NT2/D1 (cell line): ENCODE results near the gene WDR1.

Experiments used
- DNase-seq: peaks from one replicate; pipeline ENCODE4 v3.0.0-alpha.2; 2011; ENCODE audit warnings: low read depth, low spot score
- H3K27me3 ChIP-seq: 2 replicates; pipeline ENCODE4 v1.6.0; 2011; ENCODE audit warnings: mild to moderate bottlenecking; ENCODE audit not compliant: insufficient read length, insufficient read depth
- H3K36me3 ChIP-seq: 2 replicates; pipeline ENCODE4 v1.6.1; 2011; ENCODE audit warnings: mild to moderate bottlenecking, low read length, mixed read lengths; ENCODE audit not compliant: insufficient read depth, insufficient read length
- H3K4me1 ChIP-seq: 2 replicates; pipeline ENCODE4 v1.5.1; 2011; ENCODE audit not compliant: insufficient read depth, insufficient read length
- H3K4me3 ChIP-seq: 2 replicates; pipeline ENCODE4 v1.5.1; 2011; ENCODE audit warnings: low read depth; ENCODE audit not compliant: insufficient read length
- H3K9ac ChIP-seq: 2 replicates; pipeline ENCODE4 v1.6.0; 2011; ENCODE audit warnings: low read depth; ENCODE audit not compliant: insufficient read length
- H3K9me3 ChIP-seq: 2 replicates; pipeline ENCODE4 v1.5.1; 2011; ENCODE audit warnings: mild to moderate bottlenecking, low read length; ENCODE audit not compliant: insufficient read depth
- SUZ12 ChIP-seq: IDR thresholded peaks from 2 replicates; pipeline ENCODE4 v1.6.1; 2011; ENCODE audit not compliant: insufficient read length, insufficient read depth; ENCODE audit errors: extremely low read depth
- YY1 ChIP-seq: IDR thresholded peaks from 2 replicates; pipeline ENCODE4 v1.6.1; 2011; ENCODE audit not compliant: insufficient read length, insufficient read depth
- ZNF274 ChIP-seq: IDR thresholded peaks from 2 replicates; pipeline ENCODE4 v1.6.1; 2011; ENCODE audit warnings: mild to moderate bottlenecking, low read depth, low read length

Gene WDR1

GRCh38 chr4:10048941-10049697, 67.5 kb downstream of the WDR1 start:
- no peak for TF ChIP-seq SUZ12
- TF ChIP-seq YY1: no peak
- TF ChIP-seq ZNF274: no peak
- Histone ChIP-seq H3K9me3 (no peaks in the 10 kb centered on the region), H3K9ac (no peak overlapping the region), H3K27me3 (no peaks in the 10 kb centered on the region), H3K4me1 (peaks cover 3% of the 10 kb centered on the region), H3K4me3 (no peak overlapping the region), H3K36me3 (no peaks in the 10 kb centered on the region)
- DNase-seq: no peak

GRCh38 chr4:10047967-10048366, 68.6 kb downstream of the WDR1 start:
- H3K4me3 ChIP-seq: no peak overlapping the region
- no peak overlapping the region for H3K9ac ChIP-seq

GRCh38 chr4:10046471-10046870, 70.1 kb downstream of the WDR1 start:
- H3K4me3 ChIP-seq: no peak overlapping the region
- no peak for TF ChIP-seq YY1
- TF ChIP-seq ZNF274: no peak
- no peak for TF ChIP-seq SUZ12
- H3K9me3 ChIP-seq: peaks cover 16% of the 10 kb centered on the region
- H3K4me1 ChIP-seq: peaks cover 3% of the 10 kb centered on the region
- DNase-seq: no peak
- H3K36me3 ChIP-seq: no peaks in the 10 kb centered on the region
- H3K27me3 ChIP-seq: no peaks in the 10 kb centered on the region
- H3K9ac ChIP-seq: no peak overlapping the region

More at GRCh38 chr4:10047967-10048366, 68.6 kb downstream of the WDR1 start:
- Histone ChIP-seq H3K36me3 (no peaks in the 10 kb centered on the region), H3K27me3 (no peaks in the 10 kb centered on the region), H3K4me1 (peaks cover 3% of the 10 kb centered on the region), H3K9me3 (peaks cover 1% of the 10 kb centered on the region; the same call in 1 of the 2 replicates)
- no peak for TF ChIP-seq SUZ12
- TF ChIP-seq ZNF274: no peak
- no peak for TF ChIP-seq YY1
- DNase-seq: no peak

GRCh38 chr4:10045481-10045880, 71.1 kb downstream of the WDR1 start:
- H3K27me3 ChIP-seq: no peaks in the 10 kb centered on the region
- DNase-seq: no peak
- TF ChIP-seq SUZ12 (no peak), YY1 (no peak), ZNF274 (no peak)
- peaks cover 16% of the 10 kb centered on the region for H3K9me3 ChIP-seq
- H3K9ac ChIP-seq: no peak overlapping the region
- no peaks in the 10 kb centered on the region for H3K36me3 ChIP-seq
- H3K4me3 ChIP-seq: no peak overlapping the region
- peaks cover 3% of the 10 kb centered on the region for H3K4me1 ChIP-seq

GRCh38 chr4:10041036-10041435, 75.6 kb downstream of the WDR1 start:
- no peak for DNase-seq
- peaks cover 16% of the 10 kb centered on the region for H3K9me3 ChIP-seq
- peaks cover 4% of the 10 kb centered on the region for H3K27me3 ChIP-seq
- no peak overlapping the region for H3K9ac ChIP-seq
- H3K36me3 ChIP-seq: no peaks in the 10 kb centered on the region
- TF ChIP-seq ZNF274 (no peak), YY1 (no peak), SUZ12 (no peak)
- no peak overlapping the region for H3K4me3 ChIP-seq
- H3K4me1 ChIP-seq: no peaks in the 10 kb centered on the region

- Histone ChIP-seq H3K9ac (no peak overlapping the region), H3K4me3 (no peak overlapping the region), H3K27me3 (peaks cover 4% of the 10 kb centered on the region), H3K9me3 (peaks cover 16% of the 10 kb centered on the region), H3K4me1 (no peaks in the 10 kb centered on the region), H3K36me3 (no peaks in the 10 kb centered on the region)
- no peak for DNase-seq
- no peak for TF ChIP-seq YY1
- no peak for TF ChIP-seq SUZ12
- no peak for TF ChIP-seq ZNF274
Observed at GRCh38 chr4:10040049-10040892, 76.3 kb downstream of the WDR1 start.

GRCh38 chr4:10036807-10037342, 79.7 kb downstream of the WDR1 start:
- DNase-seq: no peak
- Histone ChIP-seq H3K4me3 (no peak overlapping the region), H3K9ac (no peak overlapping the region), H3K9me3 (peaks cover 4% of the 10 kb centered on the region; the same call in 1 of the 2 replicates), H3K36me3 (no peaks in the 10 kb centered on the region), H3K27me3 (peaks cover 4% of the 10 kb centered on the region), H3K4me1 (no peaks in the 10 kb centered on the region)
- TF ChIP-seq YY1 (no peak), ZNF274 (no peak), SUZ12 (no peak)
